Neural cell (in vitro differentiated cells): ENCODE results near the gene PCDH17. TPM values are rescaled to one million over a fixed set of nuclear protein-coding genes. Genes with fewer than 3 reads are reported as not detected.

Experiments used
- H2AFZ ChIP-seq: fragments of 200-600, 300-800 bp; sonication (generic), shearing (Covaris generic); 2 replicates; pipeline ENCODE4 v1.6.0; 2014; ENCODE audit warnings: low read depth, mild to moderate bottlenecking, antibody characterized with exemption, low read length, moderate library complexity
- H3F3A ChIP-seq: fragments of 200-600 bp; shearing (Covaris generic); 2 replicates; pipeline ENCODE4 v1.6.1; 2016; ENCODE audit warnings: mild to moderate bottlenecking, moderate library complexity, mixed read lengths, antibody characterized with exemption, low read length; ENCODE audit not compliant: insufficient read depth, poor library complexity, severe bottlenecking
- H3K27ac ChIP-seq: fragments of 200-600, 300-800 bp; sonication (generic), shearing (Covaris generic); 2 replicates; pipeline ENCODE4 v1.5.1; 2014; ENCODE audit warnings: mild to moderate bottlenecking, low read length, moderate library complexity
- H3K27me3 ChIP-seq: fragments of 300-800, 200-600 bp; sonication (generic), shearing (Covaris generic); 2 replicates; pipeline ENCODE4 v1.6.0; 2014; ENCODE audit warnings: mild to moderate bottlenecking, low read depth, low read length, moderate library complexity; ENCODE audit not compliant: insufficient read depth
- H3K36me3 ChIP-seq: fragments of 300-800, 200-600 bp; sonication (generic), shearing (Covaris generic); 2 replicates; pipeline ENCODE4 v1.5.1; 2014; ENCODE audit warnings: mild to moderate bottlenecking, antibody characterized with exemption, low read length, moderate library complexity; ENCODE audit not compliant: insufficient read depth
- H3K4me2 ChIP-seq: fragments of 300-800, 200-600 bp; sonication (generic), shearing (Covaris generic); 2 replicates; pipeline ENCODE4 v1.6.0; 2014; ENCODE audit warnings: mild to moderate bottlenecking, low read length
- H3K4me3 ChIP-seq: fragments of 300-800, 200-600 bp; sonication (generic), shearing (Covaris generic); 2 replicates; pipeline ENCODE4 v1.5.1; 2014; ENCODE audit warnings: mild to moderate bottlenecking, low read length, moderate library complexity
- H3K79me2 ChIP-seq: fragments of 200-600 bp; shearing (Covaris generic); replicated peaks from 2 replicates; pipeline ENCODE4 v1.6.0; 2014; ENCODE audit warnings: mild to moderate bottlenecking, low read length, moderate library complexity; ENCODE audit not compliant: insufficient read depth
- H3K9ac ChIP-seq: fragments of 300-800, 200-600 bp; sonication (generic), shearing (Covaris generic); 2 replicates; pipeline ENCODE4 v1.6.1; 2016; ENCODE audit warnings: mild to moderate bottlenecking, low read length, mixed read lengths
- H3K9me2 ChIP-seq: fragments of 200-600 bp; shearing (Covaris generic); 2 replicates; pipeline ENCODE4 v1.6.1; 2016; ENCODE audit warnings: mild to moderate bottlenecking, low read length, mixed read lengths; ENCODE audit not compliant: insufficient read depth
- H3K9me3 ChIP-seq: fragments of 200-600, 300-800 bp; sonication (generic), shearing (Covaris generic); 2 replicates; pipeline ENCODE4 v1.6.1; 2016; ENCODE audit warnings: mild to moderate bottlenecking, mixed run types, low read length, moderate library complexity, mixed read lengths
- H4K20me1 ChIP-seq: fragments of 200-600 bp; shearing (Covaris generic); 2 replicates; pipeline ENCODE4 v1.6.1; 2016; ENCODE audit warnings: mild to moderate bottlenecking, mixed run types; ENCODE audit not compliant: insufficient read depth
- CTCF ChIP-seq: fragments of 450-650 bp; IDR thresholded peaks from 2 replicates; pipeline ENCODE4 v1.5.1; 2014; ENCODE audit warnings: antibody characterized with exemption, mild to moderate bottlenecking, moderate library complexity; ENCODE audit not compliant: poor library complexity, severe bottlenecking
- EP300 ChIP-seq: fragments of 450-650 bp; conservative IDR thresholded peaks from 2 replicates; pipeline ENCODE4 v1.6.1; 2014; ENCODE audit warnings: antibody characterized with exemption, mild to moderate bottlenecking, moderate library complexity; ENCODE audit not compliant: poor library complexity, severe bottlenecking
- EZH2 ChIP-seq: fragments of 200-600, 300-800 bp; shearing (Covaris generic), sonication (generic); IDR thresholded peaks from 2 replicates; pipeline ENCODE4 v1.6.1; 2014; ENCODE audit warnings: antibody characterized with exemption, low read length, borderline replicate concordance, mild to moderate bottlenecking; ENCODE audit not compliant: insufficient read depth, poor library complexity, severe bottlenecking
- MXI1 ChIP-seq: fragments of 450-650 bp; conservative IDR thresholded peaks from 2 replicates; pipeline ENCODE4 v1.6.1; 2014; ENCODE audit warnings: antibody characterized with exemption, mild to moderate bottlenecking; ENCODE audit not compliant: poor library complexity, severe bottlenecking
- POLR2AphosphoS5 ChIP-seq: IDR thresholded peaks from 2 replicates; pipeline ENCODE4 v1.6.1; 2012
- RAD21 ChIP-seq: fragments of 450-650 bp; conservative IDR thresholded peaks from 2 replicates; pipeline ENCODE4 v1.6.1; 2014; ENCODE audit warnings: antibody characterized with exemption, mild to moderate bottlenecking, moderate library complexity
- SMC3 ChIP-seq: fragments of 450-650 bp; conservative IDR thresholded peaks from 2 replicates; pipeline ENCODE4 v1.6.1; 2014; ENCODE audit warnings: antibody characterized with exemption, mild to moderate bottlenecking, moderate library complexity; ENCODE audit not compliant: poor library complexity
- TAF1 ChIP-seq: IDR thresholded peaks from 2 replicates; pipeline ENCODE4 v1.6.1; 2012; ENCODE audit warnings: low read depth
- polyA plus RNA-seq: library from polyadenylated mRNA; depleted of rRNA; stranded (reverse); fragments of >200 nt; gene quantifications from 2 replicates; pipeline ENCODE4 v1.2.3, GENCODE V29; 2014
- TF ChIP-seq, protein P1 (sequence below): IDR thresholded peaks from 2 replicates; pipeline ENCODE4 v1.6.1; 2012; ENCODE audit warnings: borderline replicate concordance

Gene PCDH17
- polyA plus RNA-seq, 1 donor from 2014 or later, result 6.5 TPM

DNA sequence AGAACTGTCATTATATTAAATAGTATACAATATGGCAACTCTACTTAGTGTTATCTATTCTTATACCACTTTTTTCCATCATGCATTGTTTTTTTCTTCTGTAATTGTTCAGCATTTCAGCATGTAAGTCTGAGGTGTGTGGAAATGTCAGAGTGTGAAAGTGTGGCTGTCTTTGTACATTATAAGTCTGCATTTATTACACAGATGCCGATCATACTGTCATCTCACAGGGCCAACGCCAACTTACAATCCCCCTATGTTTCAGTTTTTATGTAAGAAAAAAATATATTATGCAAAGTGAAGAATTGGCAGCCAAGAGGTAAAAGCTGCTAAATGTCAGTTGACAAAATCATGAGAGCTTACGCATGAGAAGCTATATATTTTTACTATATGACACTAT lies 42.9 kb upstream of the PCDH17 start:
- Histone ChIP-seq H3K9me2 (no peaks in the 10 kb centered on the region), H3F3A (no peaks in the 10 kb centered on the region), H3K36me3 (no peaks in the 10 kb centered on the region), H3K9ac (no peak overlapping the region), H2AFZ (no peak overlapping the region), H3K27ac (peak overlapping the region; percentile 63), H3K9me3 (no peaks in the 10 kb centered on the region), H4K20me1 (no peaks in the 10 kb centered on the region), H3K79me2 (no peaks in the 10 kb centered on the region), H3K4me3 (no peak overlapping the region), H3K4me2 (peak overlapping the region; percentile 23), H3K27me3 (no peaks in the 10 kb centered on the region)
- no peak for TF ChIP-seq CTCF
- no peak for TF ChIP-seq EZH2
- peak; percentile 88 for TF ChIP-seq POLR2AphosphoS5
- TF ChIP-seq EP300, result peak; percentile 98
- TF ChIP-seq MXI1, result no peak
- peak; percentile 28 for TF ChIP-seq SMC3
- TF ChIP-seq TAF1, result no peak
- TF ChIP-seq, protein P1, sequence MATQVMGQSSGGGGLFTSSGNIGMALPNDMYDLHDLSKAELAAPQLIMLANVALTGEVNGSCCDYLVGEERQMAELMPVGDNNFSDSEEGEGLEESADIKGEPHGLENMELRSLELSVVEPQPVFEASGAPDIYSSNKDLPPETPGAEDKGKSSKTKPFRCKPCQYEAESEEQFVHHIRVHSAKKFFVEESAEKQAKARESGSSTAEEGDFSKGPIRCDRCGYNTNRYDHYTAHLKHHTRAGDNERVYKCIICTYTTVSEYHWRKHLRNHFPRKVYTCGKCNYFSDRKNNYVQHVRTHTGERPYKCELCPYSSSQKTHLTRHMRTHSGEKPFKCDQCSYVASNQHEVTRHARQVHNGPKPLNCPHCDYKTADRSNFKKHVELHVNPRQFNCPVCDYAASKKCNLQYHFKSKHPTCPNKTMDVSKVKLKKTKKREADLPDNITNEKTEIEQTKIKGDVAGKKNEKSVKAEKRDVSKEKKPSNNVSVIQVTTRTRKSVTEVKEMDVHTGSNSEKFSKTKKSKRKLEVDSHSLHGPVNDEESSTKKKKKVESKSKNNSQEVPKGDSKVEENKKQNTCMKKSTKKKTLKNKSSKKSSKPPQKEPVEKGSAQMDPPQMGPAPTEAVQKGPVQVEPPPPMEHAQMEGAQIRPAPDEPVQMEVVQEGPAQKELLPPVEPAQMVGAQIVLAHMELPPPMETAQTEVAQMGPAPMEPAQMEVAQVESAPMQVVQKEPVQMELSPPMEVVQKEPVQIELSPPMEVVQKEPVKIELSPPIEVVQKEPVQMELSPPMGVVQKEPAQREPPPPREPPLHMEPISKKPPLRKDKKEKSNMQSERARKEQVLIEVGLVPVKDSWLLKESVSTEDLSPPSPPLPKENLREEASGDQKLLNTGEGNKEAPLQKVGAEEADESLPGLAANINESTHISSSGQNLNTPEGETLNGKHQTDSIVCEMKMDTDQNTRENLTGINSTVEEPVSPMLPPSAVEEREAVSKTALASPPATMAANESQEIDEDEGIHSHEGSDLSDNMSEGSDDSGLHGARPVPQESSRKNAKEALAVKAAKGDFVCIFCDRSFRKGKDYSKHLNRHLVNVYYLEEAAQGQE, result no peak
- peak; percentile 49 for TF ChIP-seq RAD21

GRCh38 chr13:57595775-57596174 lies 35.8 kb upstream of the PCDH17 start:
- Histone ChIP-seq H2AFZ (no peak overlapping the region), H3K4me3 (no peak overlapping the region), H3F3A (no peaks in the 10 kb centered on the region), H3K9ac (no peak overlapping the region), H3K9me2 (no peaks in the 10 kb centered on the region), H3K4me2 (no peak overlapping the region), H3K27me3 (no peaks in the 10 kb centered on the region), H3K36me3 (no peaks in the 10 kb centered on the region), H4K20me1 (no peaks in the 10 kb centered on the region), H3K27ac (no peak overlapping the region), H3K79me2 (no peaks in the 10 kb centered on the region), H3K9me3 (no peaks in the 10 kb centered on the region)
- TF ChIP-seq TAF1, result no peak

DNA sequence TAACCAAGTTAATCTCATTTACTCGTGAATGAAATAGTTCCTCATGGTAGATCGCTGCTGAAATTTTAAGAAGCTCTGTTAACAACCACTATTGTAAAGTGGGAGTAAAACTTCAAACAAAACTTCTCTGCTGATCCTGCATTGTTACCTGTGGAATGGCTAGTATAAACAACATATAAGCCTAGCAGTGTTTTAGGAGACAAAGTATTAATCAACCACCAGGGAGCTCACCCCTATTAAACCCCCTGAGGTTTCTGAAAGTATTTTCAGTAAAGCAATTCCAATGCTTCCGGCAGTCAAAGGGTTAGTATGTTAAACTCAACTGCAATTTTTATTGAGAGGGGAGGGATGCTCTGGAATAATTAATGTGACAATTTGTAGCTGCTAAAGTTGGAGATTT lies 30.0 kb upstream of the PCDH17 start:
- H2AFZ ChIP-seq, result no peak overlapping the region
- no peaks in the 10 kb centered on the region for H3K9me2 ChIP-seq
- no peak overlapping the region for H3K4me2 ChIP-seq

More for the DNA sequence above, 30.0 kb upstream of the PCDH17 start:
- Histone ChIP-seq H3F3A (no peaks in the 10 kb centered on the region), H3K36me3 (no peaks in the 10 kb centered on the region), H3K4me3 (no peak overlapping the region), H3K9me3 (no peaks in the 10 kb centered on the region), H3K9ac (no peak overlapping the region), H3K27ac (no peak overlapping the region), H4K20me1 (no peaks in the 10 kb centered on the region), H3K79me2 (no peaks in the 10 kb centered on the region), H3K27me3 (no peaks in the 10 kb centered on the region)
- TF ChIP-seq SMC3 (no peak), CTCF (no peak), POLR2AphosphoS5 (no peak), MXI1 (no peak), RAD21 (no peak), EP300 (no peak), TAF1 (no peak), EZH2 (no peak)
- TF ChIP-seq, protein P1, result no peak
